HG03159 (cell line): ENCODE measurements around the gene DIAPH3.
A peak's percentile ranks its signal among the peaks of the same experiment; 100 is the strongest.

Experiments
- ATAC-seq: cut with Tn5 transposase; IDR thresholded peaks from one replicate; pipeline ENCODE4 v1.9.1; 2021; ENCODE audit warnings: mild to moderate bottlenecking, moderate library complexity; ENCODE audit not compliant: unreplicated experiment

DIAPH3 gene

DNA sequence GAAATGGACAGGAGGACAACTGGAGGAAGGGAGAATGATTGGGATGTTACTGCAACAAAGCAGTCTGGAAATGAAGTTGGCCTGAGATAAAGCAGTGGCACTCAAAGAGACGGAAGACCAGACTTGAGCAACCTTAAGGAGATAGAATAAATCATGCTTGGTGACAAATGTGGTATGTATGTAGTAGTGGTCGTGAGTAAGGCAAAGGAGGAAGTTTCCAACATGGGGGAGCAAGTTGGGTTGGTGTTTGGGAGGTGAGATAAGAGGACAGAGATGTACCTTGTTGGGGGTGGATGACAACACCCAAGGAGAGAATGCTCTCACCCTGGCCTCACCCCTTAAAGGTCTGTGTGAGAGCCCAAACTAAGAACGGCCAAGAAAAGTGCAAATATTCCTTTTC, 420.5 kb downstream of the DIAPH3 start:
- no peak for ATAC-seq

DNA sequence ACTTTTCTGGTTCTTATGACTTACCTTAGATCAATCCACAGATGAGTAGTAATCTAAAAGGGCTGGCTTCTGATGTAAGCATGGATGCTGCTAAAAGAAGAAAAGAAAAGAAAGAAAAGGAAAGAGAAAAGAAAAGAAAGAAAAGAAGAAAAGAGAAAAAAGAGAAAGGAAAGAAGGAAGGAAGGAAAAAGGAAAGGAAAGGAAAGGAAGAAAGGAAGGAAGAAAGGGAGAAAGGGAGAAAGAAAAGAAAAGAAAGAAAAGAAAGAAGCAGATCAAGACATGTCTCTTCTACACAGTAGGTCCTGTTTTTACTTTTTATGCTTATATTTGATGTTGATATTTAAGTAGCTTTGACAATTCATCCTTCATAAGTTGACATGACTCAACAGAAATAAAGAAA, 421.3 kb downstream of the DIAPH3 start:
- ATAC-seq, result no peak

DNA sequence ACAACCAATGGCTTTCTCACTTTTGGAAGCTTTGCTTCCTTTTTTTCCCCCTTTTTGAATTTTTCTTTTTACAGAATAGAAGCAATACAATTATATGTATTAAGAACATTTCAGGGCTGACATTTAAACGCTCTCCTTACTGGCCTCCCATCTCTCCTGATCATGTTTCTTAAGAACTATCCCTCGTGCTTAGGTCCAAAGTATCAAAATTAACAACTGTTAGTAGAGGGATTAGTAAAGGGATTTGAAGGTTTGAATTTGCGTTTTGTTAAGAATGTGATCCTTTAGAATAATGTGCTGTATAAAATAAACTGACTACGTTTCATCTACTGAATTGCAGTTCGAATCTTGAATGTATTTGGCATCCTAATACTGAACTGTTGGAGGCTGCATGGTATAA, 424.8 kb downstream of the DIAPH3 start:
- ATAC-seq, result no peak

DNA sequence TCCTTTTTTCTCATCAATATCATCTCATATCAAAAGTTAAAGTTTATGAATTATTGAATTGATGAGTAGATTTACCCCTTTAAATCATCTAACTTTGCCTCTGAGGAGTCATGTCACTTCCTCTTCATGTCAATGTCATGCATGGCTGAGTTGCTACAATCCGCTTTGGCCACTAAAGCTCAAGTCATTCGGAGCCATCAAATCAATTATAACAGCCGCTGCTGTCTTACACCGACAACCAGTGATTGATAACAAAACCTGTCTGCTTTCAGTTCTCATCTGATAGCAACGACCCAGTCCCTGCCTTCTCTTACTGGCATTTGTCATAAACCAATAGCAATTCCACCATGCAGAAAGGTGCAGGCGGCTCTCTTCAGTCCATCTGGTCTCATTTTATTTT, 429.3 kb downstream of the DIAPH3 start:
- ATAC-seq, result peak; percentile 100

DNA sequence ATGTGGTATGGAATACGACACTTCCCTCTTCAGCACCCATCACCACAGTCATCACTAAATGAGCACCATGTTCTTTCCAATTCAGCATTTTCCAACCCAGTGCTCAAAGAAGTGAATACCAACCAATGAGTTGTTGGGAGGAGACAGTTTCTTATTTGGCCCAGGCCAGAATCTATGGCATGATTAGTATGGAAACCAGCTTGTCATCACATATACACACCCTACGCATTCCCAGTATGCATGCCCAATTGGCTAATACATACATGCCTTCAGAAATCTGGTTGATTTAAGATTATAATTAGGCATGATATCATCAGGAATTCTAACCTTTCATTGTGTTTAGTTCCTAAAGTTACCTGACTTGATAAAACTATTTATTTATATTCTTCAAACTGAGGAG, 430.0 kb downstream of the DIAPH3 start:
- no peak for ATAC-seq

DNA sequence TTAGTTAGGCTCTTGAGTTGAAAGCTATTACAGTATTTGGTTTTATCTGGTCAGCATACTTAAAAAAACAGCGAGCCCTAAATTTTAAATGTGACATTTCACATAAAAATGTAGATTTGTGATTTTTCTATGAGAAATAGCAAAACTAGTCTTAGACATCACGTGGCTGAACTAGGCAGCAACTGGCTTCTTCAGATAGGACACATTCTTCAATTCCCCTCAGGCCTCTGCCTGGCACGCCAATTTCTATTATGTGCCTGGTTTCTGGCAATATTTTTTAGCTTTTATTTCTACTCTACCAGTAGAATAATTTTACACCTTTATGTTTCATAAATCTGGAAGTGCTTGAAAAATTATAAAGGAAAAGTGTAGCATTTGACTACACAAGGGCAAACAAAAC, 433.7 kb downstream of the DIAPH3 start:
- no peak for ATAC-seq

DNA sequence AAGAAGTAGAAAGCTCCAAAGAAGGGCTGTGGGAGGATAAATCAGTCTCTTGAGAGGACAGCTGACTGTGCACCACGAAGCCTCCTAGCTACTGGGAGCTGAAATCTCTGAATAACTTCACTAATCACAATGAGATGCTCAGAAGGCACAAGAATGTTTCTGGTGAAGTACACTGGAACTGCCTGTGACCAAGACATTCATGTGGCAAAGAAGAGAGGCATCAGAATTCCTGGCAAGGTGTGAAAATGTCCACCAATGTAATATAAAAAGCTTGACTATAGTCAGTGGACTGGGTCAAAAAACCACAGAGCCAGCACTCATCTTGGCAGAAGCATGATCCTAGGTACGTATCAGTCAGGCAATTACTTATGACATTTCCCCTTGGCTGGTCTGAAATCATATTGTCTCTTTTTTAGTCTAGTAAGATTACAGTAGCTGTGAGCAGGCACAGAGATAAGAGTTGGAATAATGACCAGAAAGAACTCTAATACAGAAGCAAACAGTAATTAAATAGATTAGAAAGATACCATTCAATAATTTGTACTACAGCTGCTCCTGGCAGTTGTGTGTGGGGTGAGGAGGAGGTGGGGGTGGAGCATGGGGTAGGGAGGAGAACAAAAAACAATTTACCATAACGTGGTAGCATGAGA, 434.7 kb downstream of the DIAPH3 start:
- ATAC-seq, result no peak

DNA sequence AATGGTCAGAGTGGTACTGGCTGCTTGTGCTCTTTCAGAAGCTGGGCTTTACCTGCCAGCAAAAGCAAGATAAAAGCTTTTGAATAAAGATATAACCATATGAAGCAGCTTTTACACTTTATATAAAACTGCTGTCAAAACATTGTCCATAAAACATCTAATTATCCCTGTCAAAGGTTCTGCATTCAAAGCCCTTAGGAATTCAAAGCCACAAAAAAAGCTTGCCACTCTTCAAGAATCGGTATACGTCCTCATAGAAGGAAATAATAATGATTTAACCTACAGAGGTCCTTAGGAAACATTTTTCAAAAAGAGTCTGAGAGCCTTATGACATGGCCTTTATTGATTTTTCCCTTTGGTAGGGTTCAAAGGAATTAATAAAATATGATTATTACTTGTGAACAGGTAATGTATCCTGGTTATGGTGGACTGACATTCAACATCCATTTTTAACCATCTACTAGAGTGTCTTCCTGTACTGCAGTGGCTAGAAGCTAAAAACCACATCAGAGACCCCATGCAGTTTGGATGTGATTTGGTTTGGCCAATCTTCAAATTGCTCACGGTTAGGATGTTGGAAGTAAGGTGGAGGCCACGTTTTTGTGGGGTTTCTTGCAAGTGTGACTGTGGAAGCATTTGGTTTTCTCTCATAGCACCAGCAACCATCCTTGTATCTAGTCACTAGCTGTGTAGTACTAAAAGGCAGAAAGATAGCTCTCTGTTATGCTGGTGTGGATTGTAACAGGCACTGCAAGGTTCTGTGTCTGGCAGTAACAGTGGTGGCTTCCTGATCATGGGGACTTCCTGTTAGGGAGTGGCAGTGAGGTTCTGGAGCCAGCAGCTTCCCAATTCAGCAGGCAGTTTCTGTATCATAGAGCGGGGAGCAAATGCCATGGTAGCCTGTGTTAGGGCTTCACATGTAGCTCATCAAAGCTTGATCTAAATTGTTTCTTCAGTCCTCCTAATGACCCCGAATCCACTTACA, 441.5 kb downstream of the DIAPH3 start:
- no peak for ATAC-seq

DNA sequence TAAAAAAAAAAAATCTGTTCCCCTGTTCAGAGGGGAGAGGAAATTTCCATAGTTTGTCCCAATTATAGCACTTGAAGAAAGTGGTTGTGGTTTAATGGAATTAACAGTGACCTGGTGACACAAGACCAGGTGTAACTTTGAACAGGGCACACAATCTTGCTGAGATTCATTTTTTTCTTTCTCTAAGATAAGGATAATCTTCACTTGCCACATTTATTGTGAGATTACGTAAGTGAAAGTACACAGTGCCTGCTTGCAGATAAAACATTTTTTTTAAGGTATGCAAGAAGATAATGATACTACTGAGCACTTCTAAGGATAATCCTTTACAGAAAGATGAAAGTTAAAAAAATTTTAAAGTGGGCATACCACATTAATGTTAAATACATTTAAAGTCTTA, 448.1 kb downstream of the DIAPH3 start:
- no peak for ATAC-seq

DNA sequence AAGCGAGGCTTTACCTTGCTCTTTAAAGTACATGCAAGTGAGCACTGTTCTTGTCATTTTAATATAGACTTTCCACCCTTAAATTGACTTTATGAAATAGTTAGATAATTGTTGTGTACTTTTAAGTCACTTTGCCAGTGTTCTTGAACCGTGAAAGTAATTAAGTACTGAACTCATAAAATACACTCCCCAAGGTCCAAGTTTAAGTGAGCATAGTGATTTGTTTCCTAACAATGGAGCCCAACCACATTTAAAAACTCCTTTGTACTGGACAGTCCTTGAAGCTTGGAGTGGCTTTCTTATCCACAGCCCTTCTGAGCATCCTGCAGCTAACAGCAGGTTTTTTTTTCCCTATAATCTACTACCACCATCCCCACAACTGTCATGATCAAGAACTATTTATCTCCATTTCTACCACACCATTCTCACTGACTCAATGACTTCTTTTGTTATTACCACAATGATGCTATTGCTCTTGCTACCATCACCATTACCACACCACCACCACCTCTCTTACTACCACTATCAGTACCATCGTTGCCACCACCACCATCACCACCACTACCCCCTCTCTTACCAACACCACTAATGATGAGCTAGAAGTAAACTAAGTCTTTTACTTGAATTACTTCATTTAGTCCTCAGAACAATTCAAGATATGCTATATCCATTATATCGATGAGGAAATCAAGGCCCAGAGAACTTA, 452.6 kb downstream of the DIAPH3 start:
- no peak for ATAC-seq

DNA sequence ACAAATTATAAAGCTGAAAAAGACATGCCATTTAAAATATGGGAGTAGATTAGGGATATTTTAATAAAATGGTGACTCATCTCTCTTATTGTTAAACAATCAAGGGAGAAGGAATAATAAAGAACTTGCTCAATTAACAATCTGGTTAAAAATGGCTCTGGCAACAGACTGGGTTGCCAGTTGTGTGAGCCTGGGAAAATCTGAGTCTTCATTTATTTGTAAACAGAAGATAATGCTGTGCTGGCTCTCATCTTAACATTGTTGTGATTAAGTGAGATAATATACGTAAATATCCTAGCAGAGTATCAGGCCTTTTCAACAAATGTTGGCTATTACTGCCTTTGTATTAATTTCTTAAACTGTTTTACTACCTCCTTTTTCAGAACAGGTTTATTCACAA, 453.3 kb downstream of the DIAPH3 start:
- ATAC-seq, result no peak

DNA sequence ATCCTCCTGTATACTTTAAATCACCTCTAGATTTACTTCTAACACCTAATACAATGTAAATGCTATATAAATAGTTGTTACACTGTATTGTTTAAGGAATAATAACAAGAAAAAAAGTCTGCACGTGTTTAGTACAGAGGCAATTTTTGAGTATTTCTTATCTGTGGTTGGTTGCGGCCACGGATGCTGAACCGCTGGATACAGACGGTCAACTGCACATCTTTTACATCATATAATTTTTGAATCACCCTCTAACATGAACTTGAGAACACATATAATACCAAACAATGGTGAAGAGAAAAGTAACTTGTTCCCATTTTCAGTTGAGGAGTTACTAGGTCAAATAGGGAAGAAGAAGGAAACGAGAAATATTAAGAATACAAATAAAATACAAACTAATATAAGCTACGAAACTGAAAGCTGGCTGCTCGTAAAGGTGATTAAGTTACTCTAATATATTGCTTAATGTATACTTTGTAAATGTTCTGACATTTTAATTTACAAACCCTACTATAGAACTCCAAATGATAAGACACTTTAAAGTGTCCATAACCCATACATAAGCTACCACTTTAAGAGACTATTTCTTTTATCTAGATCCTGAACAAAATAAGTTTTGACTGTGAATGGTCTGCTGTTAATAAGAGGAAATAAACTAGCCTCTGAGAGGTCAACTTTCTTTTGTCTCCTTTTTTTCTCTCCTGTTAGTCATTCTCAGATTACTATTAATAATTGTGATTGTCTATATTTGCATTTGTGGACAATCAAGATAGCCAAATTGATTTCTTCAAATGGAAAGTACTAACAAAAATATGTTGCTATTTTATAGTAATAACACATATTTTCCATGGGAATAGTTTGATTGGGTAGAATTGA, 457.4 kb downstream of the DIAPH3 start:
- ATAC-seq, result peak; percentile 75

DNA sequence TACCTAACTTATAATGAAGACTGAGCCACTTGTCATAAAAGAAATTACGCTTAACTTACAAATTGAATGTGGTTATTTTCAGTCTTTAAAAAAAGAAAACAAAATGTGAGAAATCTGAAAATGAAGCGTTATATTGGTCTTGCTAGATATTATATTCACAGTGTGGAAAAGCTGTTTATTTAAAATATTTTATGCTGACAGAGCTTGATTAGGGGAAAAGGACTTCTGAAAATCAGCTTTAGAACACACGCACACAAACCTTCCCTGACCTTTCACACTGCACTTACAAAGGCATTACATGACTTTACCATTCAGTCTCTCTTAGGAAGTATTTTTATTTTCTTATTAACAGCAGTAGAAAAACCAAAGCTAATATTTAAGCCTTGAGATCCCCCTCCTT, 461.5 kb downstream of the DIAPH3 start:
- no peak for ATAC-seq

DNA sequence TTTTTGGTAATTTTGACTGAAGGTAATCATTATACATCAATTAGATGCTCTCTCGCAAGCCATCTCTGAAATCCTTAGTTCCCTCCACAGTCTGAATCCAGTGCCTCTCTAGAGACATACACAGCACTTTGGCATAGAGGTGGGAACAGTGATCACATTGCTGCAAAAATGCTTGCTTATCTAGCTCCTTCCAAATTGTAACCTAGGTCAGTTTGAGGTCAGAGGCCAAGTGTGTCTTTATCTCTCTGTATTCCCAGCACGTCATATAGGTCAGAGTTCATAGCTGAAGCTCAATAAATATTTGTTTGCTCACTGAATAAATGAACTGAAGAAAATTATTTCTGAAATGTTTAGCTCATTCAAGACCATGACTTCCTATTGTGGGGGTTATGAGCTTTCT, 462.5 kb downstream of the DIAPH3 start:
- no peak for ATAC-seq

DNA sequence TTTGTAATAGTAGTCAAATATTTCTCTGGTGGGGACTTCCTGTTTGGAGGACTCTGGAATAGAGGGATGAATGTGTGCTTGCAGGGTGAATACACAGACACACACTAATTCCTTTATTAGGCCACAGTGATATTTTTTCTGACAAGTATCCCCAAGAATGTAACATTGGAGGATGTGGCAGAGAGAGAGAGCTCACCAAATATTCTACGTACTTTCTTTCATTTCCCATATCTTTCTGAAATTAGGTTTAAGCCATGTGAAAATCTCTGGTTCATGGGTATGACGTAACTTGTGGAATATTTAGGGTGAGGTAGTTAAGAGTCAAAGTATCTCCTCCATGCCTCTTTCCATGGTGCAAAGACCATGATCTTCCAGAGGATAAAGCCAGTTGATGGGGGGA, 463.4 kb downstream of the DIAPH3 start:
- ATAC-seq, result no peak

DNA sequence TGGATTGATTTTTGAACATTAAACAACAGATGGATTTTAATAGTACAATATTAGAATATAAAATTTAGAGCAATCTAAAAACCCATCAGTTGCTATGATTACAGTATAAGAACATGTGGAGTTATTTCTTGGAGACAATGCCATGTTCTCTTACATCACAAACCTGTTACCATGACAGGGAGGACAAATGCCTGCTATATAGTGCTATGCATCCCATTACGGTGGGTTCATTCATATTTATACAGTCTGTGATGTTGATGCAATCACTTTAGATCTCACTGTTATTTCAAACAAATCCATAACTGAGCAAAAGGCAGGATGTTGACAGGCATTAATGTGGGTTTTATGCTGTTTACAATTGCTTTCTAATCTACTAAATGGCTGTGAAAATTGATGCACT, 467.5 kb downstream of the DIAPH3 start:
- no peak for ATAC-seq

DNA sequence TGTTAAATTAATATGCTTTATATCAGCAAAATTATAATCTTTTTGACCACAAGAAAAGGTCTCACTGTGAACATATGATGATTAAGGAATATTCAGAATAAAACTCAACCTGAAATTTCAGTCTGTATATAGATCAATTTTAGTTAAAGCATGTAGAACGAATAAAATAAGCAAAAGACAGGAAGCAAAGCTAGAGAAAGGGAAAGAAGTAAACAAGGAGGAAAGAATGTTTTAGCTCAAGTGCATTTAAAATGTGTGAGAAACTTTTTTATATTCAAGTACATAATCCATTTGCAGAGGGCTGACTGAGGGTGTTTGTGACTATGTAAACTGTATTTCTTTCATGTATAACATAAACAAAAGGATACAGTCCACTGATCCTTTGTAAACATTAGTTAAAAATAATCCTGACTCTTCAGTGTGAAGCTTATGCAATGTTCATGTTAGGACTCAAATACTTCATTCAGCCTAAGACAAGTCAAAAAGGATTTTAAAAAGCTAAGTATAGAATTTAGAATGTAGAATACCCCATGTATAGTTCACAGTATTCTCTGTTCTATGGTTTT, 472.1 kb downstream of the DIAPH3 start:
- ATAC-seq, result no peak

DNA sequence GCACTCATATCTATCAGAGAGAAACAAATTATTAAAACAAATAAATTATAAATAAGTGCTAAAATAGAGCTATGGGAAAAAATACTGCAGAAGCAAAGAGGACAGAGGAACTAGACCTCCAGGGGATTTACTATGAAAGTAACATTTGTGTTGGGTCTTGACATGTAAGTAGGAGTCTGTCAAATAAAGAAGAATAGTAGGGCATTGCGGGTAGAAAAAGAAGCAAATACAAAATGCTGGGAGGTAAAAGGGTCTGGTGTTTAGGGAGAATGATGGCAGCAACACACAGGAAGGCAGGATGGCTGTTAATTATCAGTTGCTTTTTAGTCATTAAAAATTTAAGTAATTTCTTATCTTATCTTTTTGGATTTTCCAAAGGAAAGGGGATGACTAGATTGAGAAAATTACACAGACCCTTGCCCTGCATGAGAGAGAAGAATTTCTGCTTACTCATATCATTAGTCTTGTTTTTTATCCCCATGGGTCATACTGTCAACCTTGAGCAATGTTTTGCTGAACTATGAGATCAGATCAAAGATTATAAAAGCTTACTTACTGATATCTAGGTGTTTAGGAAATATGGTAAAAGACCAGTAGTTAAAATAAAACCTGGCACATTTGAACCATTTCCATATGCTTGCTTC, 472.7 kb downstream of the DIAPH3 start:
- ATAC-seq, result no peak

DNA sequence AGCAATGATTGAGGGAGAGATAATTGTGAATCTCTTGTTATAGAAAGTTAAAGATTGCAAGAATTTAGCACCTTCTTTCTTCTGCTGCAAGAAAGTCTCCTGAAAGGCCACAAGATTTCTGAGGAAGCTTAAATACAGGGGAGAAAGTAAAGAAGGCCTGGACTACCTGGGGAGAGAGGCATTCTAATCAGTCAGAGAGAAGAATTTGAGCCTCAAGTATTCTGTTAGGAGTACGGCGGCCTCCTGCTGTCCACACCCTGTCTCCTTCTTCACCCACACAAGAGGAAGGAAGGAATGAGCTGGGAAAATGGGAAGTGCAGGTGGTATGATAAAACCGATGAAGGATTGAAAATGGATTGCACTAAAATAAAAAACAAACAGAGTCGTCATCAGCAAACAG, 474.7 kb downstream of the DIAPH3 start:
- ATAC-seq, result no peak
